Astrocyte (in vitro differentiated cells and primary cell): ENCODE results near the gene NUAK1. TPM values are rescaled to one million over a fixed set of nuclear protein-coding genes. Genes with fewer than 3 reads are reported as not detected.

Experiments used
- DNase-seq: peaks from one replicate; pipeline ENCODE4 v3.0.0-alpha.2; 2010; ENCODE audit warnings: low read depth
- FAIRE-seq: peaks from 2 replicates; lab custom pipeline; 2011; peaks lifted over from hg19 to GRCh38; lab: Jason Lieb, UNC
- H2AFZ ChIP-seq: 2 replicates; pipeline ENCODE4 v1.6.0; 2012; ENCODE audit warnings: low read depth, low read length, inconsistent platforms
- H3K27ac ChIP-seq: 2 replicates; pipeline ENCODE4 v1.5.1; 2011; ENCODE audit warnings: low read depth, low read length, inconsistent platforms
- H3K27me3 ChIP-seq: 2 replicates; pipeline ENCODE4 v1.6.0; 2011; ENCODE audit warnings: low read length, inconsistent platforms; ENCODE audit not compliant: insufficient read depth
- H3K36me3 ChIP-seq: 2 replicates; pipeline ENCODE4 v1.5.1; 2011; ENCODE audit warnings: low read length, inconsistent platforms; ENCODE audit not compliant: insufficient read depth
- H3K4me1 ChIP-seq: 2 replicates; pipeline ENCODE4 v1.5.1; 2011; ENCODE audit warnings: low read length, inconsistent platforms; ENCODE audit not compliant: insufficient read depth
- H3K4me2 ChIP-seq: 2 replicates; pipeline ENCODE4 v1.6.0; 2012; ENCODE audit warnings: low read length, inconsistent platforms
- H3K4me3 ChIP-seq: 2 replicates; pipeline ENCODE4 v1.5.1; 2011; ENCODE audit warnings: low read depth, mild to moderate bottlenecking, low read length, inconsistent platforms; ENCODE audit not compliant: insufficient read depth
- H3K79me2 ChIP-seq: 2 replicates; pipeline ENCODE4 v1.6.0; 2012; ENCODE audit warnings: mild to moderate bottlenecking, low read length, inconsistent platforms; ENCODE audit not compliant: insufficient read depth
- H3K9ac ChIP-seq: 2 replicates; pipeline ENCODE4 v1.6.0; 2012; ENCODE audit warnings: mild to moderate bottlenecking, low read length, inconsistent platforms
- H3K9me3 ChIP-seq: 2 replicates; pipeline ENCODE4 v1.5.1; 2012; ENCODE audit warnings: low read depth, mild to moderate bottlenecking, low read length, inconsistent platforms; ENCODE audit not compliant: insufficient read depth
- H4K20me1 ChIP-seq: 2 replicates; pipeline ENCODE4 v1.6.0; 2012; ENCODE audit warnings: low read length, inconsistent platforms; ENCODE audit not compliant: insufficient read depth
- H3K27ac Mint-ChIP-seq: one replicate; pipeline ENCODE4 v1.8.0; 2021; ENCODE audit warnings: mild to moderate bottlenecking, mixed read lengths; ENCODE audit not compliant: unreplicated experiment
- H3K27me3 Mint-ChIP-seq: one replicate; pipeline ENCODE4 v1.8.0; 2021; ENCODE audit warnings: low read depth, mixed read lengths; ENCODE audit not compliant: unreplicated experiment
- H3K36me3 Mint-ChIP-seq: one replicate; pipeline ENCODE4 v1.8.0; 2021; ENCODE audit warnings: low read depth, mixed read lengths; ENCODE audit not compliant: unreplicated experiment
- H3K4me1 Mint-ChIP-seq: one replicate; pipeline ENCODE4 v1.8.0; 2021; ENCODE audit warnings: low read depth, mixed read lengths; ENCODE audit not compliant: unreplicated experiment
- H3K4me3 Mint-ChIP-seq: one replicate; pipeline ENCODE4 v1.8.0; 2021; ENCODE audit warnings: mild to moderate bottlenecking, moderate library complexity, mixed read lengths; ENCODE audit not compliant: unreplicated experiment
- H3K9me3 Mint-ChIP-seq: one replicate; pipeline ENCODE4 v1.8.0; 2021; ENCODE audit warnings: mild to moderate bottlenecking, mixed read lengths; ENCODE audit not compliant: unreplicated experiment
- EZH2 ChIP-seq: IDR thresholded peaks from 2 replicates; pipeline ENCODE4 v1.6.1; 2012; ENCODE audit warnings: mild to moderate bottlenecking, low read length, inconsistent platforms; ENCODE audit not compliant: insufficient read depth
- total RNA-seq: library from RNA; stranded (reverse); gene quantifications from 2 replicates; pipeline ENCODE4 v1.2.1, GENCODE V29; 2021
- TF ChIP-seq, protein P1 (sequence below): IDR thresholded peaks from 2 replicates; pipeline ENCODE4 v1.5.1; 2011; ENCODE audit warnings: low read depth, mild to moderate bottlenecking, inconsistent platforms, low read length, moderate library complexity; ENCODE audit not compliant: insufficient read depth

The NUAK1 gene
- total RNA-seq, 1 donor from 2014 or later, result 94.0 TPM

- no peak overlapping the region for H3K4me3 ChIP-seq
- no peak overlapping the region for H3K9ac ChIP-seq
- H3K27me3 Mint-ChIP-seq, result no peaks in the 10 kb centered on the region
- H4K20me1 ChIP-seq, result peaks cover 96% of the 10 kb centered on the region
- no peak overlapping the region for H3K27ac ChIP-seq
- H3K36me3 Mint-ChIP-seq, result peaks cover 22% of the 10 kb centered on the region
- peaks cover 100% of the 10 kb centered on the region for H3K79me2 ChIP-seq
- no peaks in the 10 kb centered on the region for H3K9me3 Mint-ChIP-seq
- peaks cover 23% of the 10 kb centered on the region for H3K4me1 ChIP-seq
- DNase-seq (no peak), FAIRE-seq (no peak)
- no peaks in the 10 kb centered on the region for H3K36me3 ChIP-seq
- H3K27ac Mint-ChIP-seq, result peak overlapping the region; percentile 78
- H3K9me3 ChIP-seq, result no peaks in the 10 kb centered on the region
- peaks cover 73% of the 10 kb centered on the region for H3K4me1 Mint-ChIP-seq
- H3K27me3 ChIP-seq, result no peaks in the 10 kb centered on the region
- H3K4me2 ChIP-seq, result no peak overlapping the region
- TF ChIP-seq EZH2, result no peak
- TF ChIP-seq, protein P1, sequence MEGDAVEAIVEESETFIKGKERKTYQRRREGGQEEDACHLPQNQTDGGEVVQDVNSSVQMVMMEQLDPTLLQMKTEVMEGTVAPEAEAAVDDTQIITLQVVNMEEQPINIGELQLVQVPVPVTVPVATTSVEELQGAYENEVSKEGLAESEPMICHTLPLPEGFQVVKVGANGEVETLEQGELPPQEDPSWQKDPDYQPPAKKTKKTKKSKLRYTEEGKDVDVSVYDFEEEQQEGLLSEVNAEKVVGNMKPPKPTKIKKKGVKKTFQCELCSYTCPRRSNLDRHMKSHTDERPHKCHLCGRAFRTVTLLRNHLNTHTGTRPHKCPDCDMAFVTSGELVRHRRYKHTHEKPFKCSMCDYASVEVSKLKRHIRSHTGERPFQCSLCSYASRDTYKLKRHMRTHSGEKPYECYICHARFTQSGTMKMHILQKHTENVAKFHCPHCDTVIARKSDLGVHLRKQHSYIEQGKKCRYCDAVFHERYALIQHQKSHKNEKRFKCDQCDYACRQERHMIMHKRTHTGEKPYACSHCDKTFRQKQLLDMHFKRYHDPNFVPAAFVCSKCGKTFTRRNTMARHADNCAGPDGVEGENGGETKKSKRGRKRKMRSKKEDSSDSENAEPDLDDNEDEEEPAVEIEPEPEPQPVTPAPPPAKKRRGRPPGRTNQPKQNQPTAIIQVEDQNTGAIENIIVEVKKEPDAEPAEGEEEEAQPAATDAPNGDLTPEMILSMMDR, result no peak
- no peak overlapping the region for H2AFZ ChIP-seq
- no peak overlapping the region for H3K4me3 Mint-ChIP-seq
Measured at GRCh38 chr12:106118381-106119130, 20.2 kb downstream of the NUAK1 start.

- no peak overlapping the region for H3K9ac ChIP-seq
- H2AFZ ChIP-seq, result no peak overlapping the region
- DNase-seq (peak; percentile 60), FAIRE-seq (no peak)
- no peak overlapping the region for H3K27ac Mint-ChIP-seq
- peaks cover 86% of the 10 kb centered on the region for H3K4me1 Mint-ChIP-seq
- H3K27me3 Mint-ChIP-seq, result no peaks in the 10 kb centered on the region
- H3K79me2 ChIP-seq, result peaks cover 100% of the 10 kb centered on the region
- no peak overlapping the region for H3K4me3 ChIP-seq
- no peak overlapping the region for H3K27ac ChIP-seq
- H3K9me3 ChIP-seq, result no peaks in the 10 kb centered on the region
- peaks cover 40% of the 10 kb centered on the region for H3K4me1 ChIP-seq
- no peaks in the 10 kb centered on the region for H3K27me3 ChIP-seq
- H3K4me2 ChIP-seq, result peak overlapping the region; percentile 30
- H3K9me3 Mint-ChIP-seq, result no peaks in the 10 kb centered on the region
- TF ChIP-seq EZH2, result no peak
- TF ChIP-seq, protein P1, result no peak
- H3K4me3 Mint-ChIP-seq, result no peak overlapping the region
- peaks cover 25% of the 10 kb centered on the region for H3K36me3 Mint-ChIP-seq
- H3K36me3 ChIP-seq, result no peaks in the 10 kb centered on the region
- peaks cover 94% of the 10 kb centered on the region for H4K20me1 ChIP-seq
Measured at GRCh38 chr12:106115440-106115839, 23.3 kb downstream of the NUAK1 start.

GRCh38 chr12:106114447-106115068 is 24.2 kb downstream of the NUAK1 start:
- FAIRE-seq, result no peak

More at GRCh38 chr12:106114447-106115068, 24.2 kb downstream of the NUAK1 start:
- Histone ChIP-seq H3K9ac (peak overlapping the region; percentile 60), H3K27me3 (no peaks in the 10 kb centered on the region), H3K4me3 (no peak overlapping the region), H3K4me1 (peaks cover 40% of the 10 kb centered on the region), H3K27ac (no peak overlapping the region), H3K36me3 (no peaks in the 10 kb centered on the region), H3K4me2 (peak overlapping the region; percentile 68), H3K9me3 (no peaks in the 10 kb centered on the region), H2AFZ (no peak overlapping the region), H3K79me2 (peaks cover 100% of the 10 kb centered on the region), H4K20me1 (peaks cover 94% of the 10 kb centered on the region)
- Mint-ChIP-seq H3K27ac (peak overlapping the region; percentile 77), H3K36me3 (peaks cover 24% of the 10 kb centered on the region), H3K4me3 (peak overlapping the region; percentile 17), H3K27me3 (no peaks in the 10 kb centered on the region), H3K9me3 (no peaks in the 10 kb centered on the region), H3K4me1 (peaks cover 92% of the 10 kb centered on the region)
- TF ChIP-seq EZH2, result no peak
- TF ChIP-seq, protein P1, result no peak
- DNase-seq, result no peak
